ENCODE results near the gene DBI. TPM values are rescaled to one million over a fixed set of nuclear protein-coding genes. Genes with fewer than 3 reads are reported as not detected.

DBI gene
- total RNA-seq, 1 donor from 2014 or later: 303 TPM

GRCh38 chr2:119387381-119388129 is 20.8 kb downstream of the DBI start:
- H3K4me1 ChIP-seq: peaks cover 32% of the 10 kb centered on the region
- H3K36me3 ChIP-seq: no peaks in the 10 kb centered on the region
- H3K4me3 ChIP-seq: no peak overlapping the region
- peak; percentile 69 for DNase-seq
- TF ChIP-seq CTCF (IDR thresholded peaks at IDR 0.05; ENCODE audit: borderline replicate concordance): peak; percentile 46
- no peaks in the 10 kb centered on the region for H3K9me3 ChIP-seq (replicated peaks)
- no peaks in the 10 kb centered on the region for H3K27me3 ChIP-seq (ENCODE audit: low read depth)
- intact Hi-C loops (cut with micrococcal nuclease): no loop called here
- H3K27ac ChIP-seq (replicated peaks): peak overlapping the region; percentile 76

GRCh38 chr2:119389615-119390306 is 23.0 kb downstream of the DBI start:
- peak; percentile 50 for DNase-seq
- H3K36me3 ChIP-seq: no peaks in the 10 kb centered on the region
- H3K27me3 ChIP-seq (ENCODE audit: low read depth): no peaks in the 10 kb centered on the region
- peaks cover 32% of the 10 kb centered on the region for H3K4me1 ChIP-seq
- TF ChIP-seq CTCF (IDR thresholded peaks at IDR 0.05; ENCODE audit: borderline replicate concordance): no peak
- no peak overlapping the region for H3K4me3 ChIP-seq
- H3K27ac ChIP-seq (replicated peaks): peak overlapping the region; percentile 70
- intact Hi-C loops (cut with micrococcal nuclease): no loop called here
- H3K9me3 ChIP-seq (replicated peaks): no peaks in the 10 kb centered on the region

- Histone ChIP-seq H3K4me3 (no peak overlapping the region), H3K27me3 (ENCODE audit: low read depth) (no peaks in the 10 kb centered on the region), H3K4me1 (peaks cover 11% of the 10 kb centered on the region), H3K9me3 (replicated peaks) (no peaks in the 10 kb centered on the region), H3K36me3 (no peaks in the 10 kb centered on the region), H3K27ac (replicated peaks) (no peak overlapping the region)
- no peak for DNase-seq
- no peak for TF ChIP-seq CTCF (IDR thresholded peaks at IDR 0.05; ENCODE audit: borderline replicate concordance)
- intact Hi-C loops (cut with micrococcal nuclease): no loop called here
Measured at GRCh38 chr2:119393971-119394748, 27.4 kb downstream of the DBI start.

DNA sequence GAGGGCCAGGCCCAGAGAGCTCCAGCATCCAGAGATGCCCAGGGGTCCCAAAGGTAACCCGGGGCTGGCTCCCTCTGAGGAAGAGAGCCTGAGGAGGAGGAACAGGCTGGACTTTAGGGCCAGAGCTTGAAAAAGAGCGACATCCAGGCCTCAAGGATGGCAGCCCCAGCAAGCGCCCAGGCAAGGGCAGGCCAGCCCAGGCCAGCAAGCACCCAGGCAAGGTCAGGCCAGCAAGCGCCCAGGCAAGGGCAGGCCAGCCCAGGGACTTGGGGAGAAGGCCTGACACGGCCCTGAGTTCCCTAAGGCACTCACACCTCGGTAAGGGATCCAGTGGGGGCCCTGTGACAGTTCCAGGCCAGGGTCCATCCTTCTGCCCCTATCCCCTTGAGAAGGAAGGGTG is 30.4 kb downstream of the DBI start:
- intact Hi-C loops (cut with micrococcal nuclease): no loop called here
- Histone ChIP-seq H3K27me3 (ENCODE audit: low read depth) (no peaks in the 10 kb centered on the region), H3K9me3 (replicated peaks) (no peaks in the 10 kb centered on the region), H3K27ac (replicated peaks) (no peak overlapping the region), H3K36me3 (no peaks in the 10 kb centered on the region), H3K4me3 (no peak overlapping the region), H3K4me1 (peaks cover 4% of the 10 kb centered on the region)
- no peak for TF ChIP-seq CTCF (IDR thresholded peaks at IDR 0.05; ENCODE audit: borderline replicate concordance)
- no peak for DNase-seq

- Histone ChIP-seq H3K4me3 (no peak overlapping the region), H3K27me3 (ENCODE audit: low read depth) (no peaks in the 10 kb centered on the region), H3K27ac (replicated peaks) (peak overlapping the region; percentile 75), H3K9me3 (replicated peaks) (no peaks in the 10 kb centered on the region), H3K4me1 (peaks cover 16% of the 10 kb centered on the region), H3K36me3 (no peaks in the 10 kb centered on the region)
- no peak for DNase-seq
- intact Hi-C loops (cut with micrococcal nuclease): no loop called here
- no peak for TF ChIP-seq CTCF (IDR thresholded peaks at IDR 0.05; ENCODE audit: borderline replicate concordance)
Measured at GRCh38 chr2:119402106-119402505, 35.3 kb downstream of the DBI start.
